GM18873 (cell line): ENCODE data around the gene STX2.
"Not testable (repeated sequence)": the region's sequence is repeated elsewhere in the genome, so short reads cannot be mapped to it uniquely, and the experiment has no call there.

ENCODE experiments used
- ATAC-seq: cut with Tn5 transposase; IDR thresholded peaks from one replicate; pipeline ENCODE4 v1.9.1; 2021; ENCODE audit warnings: mild to moderate bottlenecking, moderate library complexity, moderate number of reproducible peaks; ENCODE audit not compliant: unreplicated experiment, low FRiP score

STX2 gene

GRCh38 chr12:130838951-130839769 lies at the start of gene STX2:
STX2 (minus strand) TSS chr12:130839250; CDS start chr12:130839099, 151 bp downstream.
- ATAC-seq: peak; percentile 80

GRCh38 chr12:130887190-130887589 lies 48.1 kb upstream of the STX2 start:
- ATAC-seq: not testable (repeated sequence)

GRCh38 chr12:130881548-130881947 lies 42.5 kb upstream of the STX2 start:
- no peak for ATAC-seq

- no peak for ATAC-seq
These were observed 42.0 kb upstream of the STX2 start for GRCh38 chr12:130881046-130881445.

GRCh38 chr12:130880411-130880885 lies 41.4 kb upstream of the STX2 start:
- ATAC-seq: no peak

- ATAC-seq: no peak
These were observed 40.8 kb upstream of the STX2 start for GRCh38 chr12:130879781-130880389.

- ATAC-seq: peak; percentile 71
These were observed 40.2 kb upstream of the STX2 start for GRCh38 chr12:130879212-130879686.

- no peak for ATAC-seq
These were observed 39.4 kb upstream of the STX2 start for GRCh38 chr12:130878193-130879185.

GRCh38 chr12:130877333-130877732 lies 38.3 kb upstream of the STX2 start:
- ATAC-seq: no peak

GRCh38 chr12:130876758-130877157 lies 37.7 kb upstream of the STX2 start:
- no peak for ATAC-seq

GRCh38 chr12:130876297-130876696 lies 37.2 kb upstream of the STX2 start:
- ATAC-seq: no peak

GRCh38 chr12:130875708-130876107 lies 36.7 kb upstream of the STX2 start:
- ATAC-seq: not testable (repeated sequence)

GRCh38 chr12:130875193-130875592 lies 36.1 kb upstream of the STX2 start:
- ATAC-seq: no peak

- no peak for ATAC-seq
These were observed 35.6 kb upstream of the STX2 start for GRCh38 chr12:130874696-130875095.

- no peak for ATAC-seq
These were observed 34.8 kb upstream of the STX2 start for GRCh38 chr12:130873825-130874224.

GRCh38 chr12:130873106-130873795 lies 34.2 kb upstream of the STX2 start:
- ATAC-seq: no peak

GRCh38 chr12:130872179-130873096 lies 33.4 kb upstream of the STX2 start:
- ATAC-seq: no peak

GRCh38 chr12:130871286-130872178 lies 32.5 kb upstream of the STX2 start, which contains the start of gene RAN:
RAN (plus strand) TSS chr12:130872066; CDS start chr12:130872594, 528 bp downstream.
- ATAC-seq: peak; percentile 34
